ENCODE data around the gene PIGW.

Gene PIGW

GRCh38 chr17:36583787-36584186 lies 49.0 kb downstream of the PIGW start:
- Histone ChIP-seq H3K4me1 (no peaks in the 10 kb centered on the region), H3K27me3 (no peaks in the 10 kb centered on the region), H3K9me3 (no peaks in the 10 kb centered on the region), H3K36me3 (peaks cover 81% of the 10 kb centered on the region), H3K4me3 (ENCODE audit: low read depth, low read length) (no peak overlapping the region)
- DNase-seq, result no peak
- TF ChIP-seq CTCF (IDR thresholded peaks at IDR 0.05; ENCODE audit: low read depth, low read length), result no peak

GRCh38 chr17:36586138-36586537 lies 51.4 kb downstream of the PIGW start:
- H3K36me3 ChIP-seq, result peaks cover 60% of the 10 kb centered on the region
- no peak overlapping the region for H3K4me3 ChIP-seq (ENCODE audit: low read depth, low read length)
- H3K9me3 ChIP-seq, result no peaks in the 10 kb centered on the region
- no peak for TF ChIP-seq CTCF (IDR thresholded peaks at IDR 0.05; ENCODE audit: low read depth, low read length)
- DNase-seq, result no peak
- no peaks in the 10 kb centered on the region for H3K27me3 ChIP-seq
- no peaks in the 10 kb centered on the region for H3K4me1 ChIP-seq
